DOHH2 (cell line): ENCODE measurements around the gene EHBP1L1.

Source experiments
- EZH2phosphoT487 ChIP-seq: fragments of 200-600 bp; sonication (generic); IDR thresholded peaks from 2 replicates; pipeline ENCODE4 v1.6.1; 2017; ENCODE audit warnings: borderline replicate concordance, mild to moderate bottlenecking, antibody characterized with exemption, low read length, moderate library complexity, mixed read lengths
- TF ChIP-seq, protein P1 (sequence below): fragments of 200-600 bp; sonication (generic); IDR thresholded peaks from one replicate; pipeline ENCODE4 v1.5.1; 2014; ENCODE audit warnings: antibody characterized with exemption, mild to moderate bottlenecking, low read depth, low read length; ENCODE audit not compliant: poor library complexity, severe bottlenecking

GRCh38 chr11:65558930-65559509 lies 16.8 kb upstream of the EHBP1L1 start:
- TF ChIP-seq, protein P1, sequence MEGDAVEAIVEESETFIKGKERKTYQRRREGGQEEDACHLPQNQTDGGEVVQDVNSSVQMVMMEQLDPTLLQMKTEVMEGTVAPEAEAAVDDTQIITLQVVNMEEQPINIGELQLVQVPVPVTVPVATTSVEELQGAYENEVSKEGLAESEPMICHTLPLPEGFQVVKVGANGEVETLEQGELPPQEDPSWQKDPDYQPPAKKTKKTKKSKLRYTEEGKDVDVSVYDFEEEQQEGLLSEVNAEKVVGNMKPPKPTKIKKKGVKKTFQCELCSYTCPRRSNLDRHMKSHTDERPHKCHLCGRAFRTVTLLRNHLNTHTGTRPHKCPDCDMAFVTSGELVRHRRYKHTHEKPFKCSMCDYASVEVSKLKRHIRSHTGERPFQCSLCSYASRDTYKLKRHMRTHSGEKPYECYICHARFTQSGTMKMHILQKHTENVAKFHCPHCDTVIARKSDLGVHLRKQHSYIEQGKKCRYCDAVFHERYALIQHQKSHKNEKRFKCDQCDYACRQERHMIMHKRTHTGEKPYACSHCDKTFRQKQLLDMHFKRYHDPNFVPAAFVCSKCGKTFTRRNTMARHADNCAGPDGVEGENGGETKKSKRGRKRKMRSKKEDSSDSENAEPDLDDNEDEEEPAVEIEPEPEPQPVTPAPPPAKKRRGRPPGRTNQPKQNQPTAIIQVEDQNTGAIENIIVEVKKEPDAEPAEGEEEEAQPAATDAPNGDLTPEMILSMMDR = peak; percentile 14
- TF ChIP-seq EZH2phosphoT487 = no peak
